ENCODE data around the gene SEZ6L2. TPM values are rescaled to one million over a fixed set of nuclear protein-coding genes. Genes with fewer than 3 reads are reported as not detected.
"Not testable (repeated sequence)": the region's sequence is repeated elsewhere in the genome, so short reads cannot be mapped to it uniquely, and the experiment has no call there.

The SEZ6L2 gene
- total RNA-seq, 1 donor from 2014 or later = 0.21 TPM

GRCh38 chr16:29892458-29892813, 6.9 kb downstream of the SEZ6L2 start:
- H3K27ac ChIP-seq = no peak overlapping the region
- no peaks in the 10 kb centered on the region for H3K4me1 ChIP-seq
- no peak for TF ChIP-seq CTCF (IDR thresholded peaks at IDR 0.05)
- intact Hi-C loops (cut with DNase I) = no loop called here
- H3K36me3 ChIP-seq = no peaks in the 10 kb centered on the region
- no peak for DNase-seq (ENCODE audit: low spot score in 2 of 2)
- no peaks in the 10 kb centered on the region for H3K9me3 ChIP-seq
- H3K4me3 ChIP-seq = no peak overlapping the region
- no peaks in the 10 kb centered on the region for H3K27me3 ChIP-seq

GRCh38 chr16:29891525-29892457, 7.6 kb downstream of the SEZ6L2 start:
- H3K4me1 ChIP-seq = no peaks in the 10 kb centered on the region
- intact Hi-C loops (cut with DNase I) = no loop called here
- no peak for TF ChIP-seq CTCF (IDR thresholded peaks at IDR 0.05)
- no peaks in the 10 kb centered on the region for H3K9me3 ChIP-seq
- no peaks in the 10 kb centered on the region for H3K36me3 ChIP-seq
- no peaks in the 10 kb centered on the region for H3K27me3 ChIP-seq
- H3K27ac ChIP-seq = no peak overlapping the region
- no peak for DNase-seq (ENCODE audit: low spot score in 2 of 2)
- no peak overlapping the region for H3K4me3 ChIP-seq

GRCh38 chr16:29889372-29889771, 10.0 kb downstream of the SEZ6L2 start:
- H3K36me3 ChIP-seq; H3K27ac ChIP-seq; H3K4me1 ChIP-seq; DNase-seq (ENCODE audit: low spot score in 2 of 2); H3K4me3 ChIP-seq; H3K9me3 ChIP-seq; intact Hi-C loops (cut with DNase I); H3K27me3 ChIP-seq: not testable (repeated sequence)

- no peak for DNase-seq (ENCODE audit: low spot score in 2 of 2)
- TF ChIP-seq CTCF (IDR thresholded peaks at IDR 0.05) = no peak
- Histone ChIP-seq H3K9me3 (no peaks in the 10 kb centered on the region), H3K4me3 (no peak overlapping the region), H3K27ac (no peak overlapping the region), H3K36me3 (no peaks in the 10 kb centered on the region), H3K4me1 (no peaks in the 10 kb centered on the region), H3K27me3 (no peaks in the 10 kb centered on the region)
- intact Hi-C loops (cut with DNase I) = no loop called here
Observed at GRCh38 chr16:29883987-29884386, 15.4 kb downstream of the SEZ6L2 start.

- intact Hi-C loops (cut with DNase I) = no loop called here
- H3K27me3 ChIP-seq = peaks cover 17% of the 10 kb centered on the region
Observed at GRCh38 chr16:29881050-29881449, 18.3 kb downstream of the SEZ6L2 start.

More at GRCh38 chr16:29881050-29881449, 18.3 kb downstream of the SEZ6L2 start:
- no peak for TF ChIP-seq CTCF (IDR thresholded peaks at IDR 0.05)
- Histone ChIP-seq H3K4me1 (peaks cover 0 to 4% of the 10 kb centered on the region in 2 donors), H3K9me3 (no peaks in the 10 kb centered on the region), H3K36me3 (no peaks in the 10 kb centered on the region), H3K4me3 (no peak overlapping the region), H3K27ac (no peak overlapping the region)
- DNase-seq (ENCODE audit: low spot score in 2 of 2) = no peak
